ENCODE results near the gene ELOVL3. TPM values are rescaled to one million over a fixed set of nuclear protein-coding genes. Genes with fewer than 3 reads are reported as not detected.

Gene ELOVL3
- total and polyA plus RNA-seq, 9 of the 15 experiments (the other 6 are each of a cell fraction or from before 2014, with no cell fraction given) = 0.32 to 3.3 (median 0.87) TPM

DNA sequence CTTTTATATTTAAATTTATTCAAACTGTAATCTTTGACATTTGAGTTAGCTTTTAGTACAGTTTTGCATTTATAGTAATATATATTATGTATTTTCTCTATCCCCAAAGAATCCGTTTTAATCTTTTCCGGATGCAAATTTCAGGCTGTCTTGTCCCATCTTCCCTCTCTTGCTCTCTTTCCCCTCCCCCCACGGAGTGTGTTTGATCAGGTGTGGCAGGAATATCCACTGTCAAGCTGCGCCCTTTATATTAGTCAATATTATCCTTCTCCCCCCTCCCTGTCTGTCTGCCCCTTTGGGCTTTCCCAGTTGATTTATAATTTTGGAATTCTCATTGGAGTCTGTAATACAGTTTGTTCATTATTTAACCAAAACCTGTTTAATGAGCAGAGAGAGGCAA lies 38.3 kb downstream of the ELOVL3 start (continued):
- TF ChIP-seq, protein P1, sequence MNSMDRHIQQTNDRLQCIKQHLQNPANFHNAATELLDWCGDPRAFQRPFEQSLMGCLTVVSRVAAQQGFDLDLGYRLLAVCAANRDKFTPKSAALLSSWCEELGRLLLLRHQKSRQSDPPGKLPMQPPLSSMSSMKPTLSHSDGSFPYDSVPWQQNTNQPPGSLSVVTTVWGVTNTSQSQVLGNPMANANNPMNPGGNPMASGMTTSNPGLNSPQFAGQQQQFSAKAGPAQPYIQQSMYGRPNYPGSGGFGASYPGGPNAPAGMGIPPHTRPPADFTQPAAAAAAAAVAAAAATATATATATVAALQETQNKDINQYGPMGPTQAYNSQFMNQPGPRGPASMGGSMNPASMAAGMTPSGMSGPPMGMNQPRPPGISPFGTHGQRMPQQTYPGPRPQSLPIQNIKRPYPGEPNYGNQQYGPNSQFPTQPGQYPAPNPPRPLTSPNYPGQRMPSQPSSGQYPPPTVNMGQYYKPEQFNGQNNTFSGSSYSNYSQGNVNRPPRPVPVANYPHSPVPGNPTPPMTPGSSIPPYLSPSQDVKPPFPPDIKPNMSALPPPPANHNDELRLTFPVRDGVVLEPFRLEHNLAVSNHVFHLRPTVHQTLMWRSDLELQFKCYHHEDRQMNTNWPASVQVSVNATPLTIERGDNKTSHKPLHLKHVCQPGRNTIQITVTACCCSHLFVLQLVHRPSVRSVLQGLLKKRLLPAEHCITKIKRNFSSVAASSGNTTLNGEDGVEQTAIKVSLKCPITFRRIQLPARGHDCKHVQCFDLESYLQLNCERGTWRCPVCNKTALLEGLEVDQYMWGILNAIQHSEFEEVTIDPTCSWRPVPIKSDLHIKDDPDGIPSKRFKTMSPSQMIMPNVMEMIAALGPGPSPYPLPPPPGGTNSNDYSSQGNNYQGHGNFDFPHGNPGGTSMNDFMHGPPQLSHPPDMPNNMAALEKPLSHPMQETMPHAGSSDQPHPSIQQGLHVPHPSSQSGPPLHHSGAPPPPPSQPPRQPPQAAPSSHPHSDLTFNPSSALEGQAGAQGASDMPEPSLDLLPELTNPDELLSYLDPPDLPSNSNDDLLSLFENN (IDR thresholded peaks at IDR 0.05; ENCODE audit: low read depth in 2 of 2, low read length in 2 of 2) = no peak
- TF ChIP-seq, protein P2, sequence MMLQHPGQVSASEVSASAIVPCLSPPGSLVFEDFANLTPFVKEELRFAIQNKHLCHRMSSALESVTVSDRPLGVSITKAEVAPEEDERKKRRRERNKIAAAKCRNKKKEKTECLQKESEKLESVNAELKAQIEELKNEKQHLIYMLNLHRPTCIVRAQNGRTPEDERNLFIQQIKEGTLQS (IDR thresholded peaks at IDR 0.05) = no peak
- TF ChIP-seq, protein P2 (CRISPR knock-in tag; conservative IDR thresholded peaks at IDR 0.05) = no peak
- no peak for TF ChIP-seq ZFP1 (CRISPR knock-in tag; IDR thresholded peaks at IDR 0.05)

DNA sequence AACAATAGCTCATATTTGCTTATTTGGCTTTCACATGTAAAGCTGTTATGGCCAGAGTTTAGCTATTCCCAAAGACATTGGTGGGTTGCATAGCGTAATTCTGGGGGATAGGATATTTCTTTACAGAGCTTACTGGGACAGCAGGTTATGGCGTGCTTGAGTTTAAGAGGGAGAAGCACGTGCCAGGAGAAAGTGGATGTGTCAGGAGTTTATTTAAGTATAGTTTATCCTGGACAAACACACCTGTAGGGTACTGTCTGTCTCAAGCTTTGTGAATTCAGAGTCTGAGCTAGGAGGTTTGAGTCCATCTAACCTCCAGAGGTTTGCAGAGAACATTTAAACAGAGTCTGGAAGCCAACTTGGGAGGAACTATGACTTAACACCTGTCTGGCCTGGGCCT lies 40.6 kb downstream of the ELOVL3 start:
- H3K4me3 ChIP-seq = no peak overlapping the region
- peaks cover 3% of the 10 kb centered on the region for H3K9me1 ChIP-seq (ENCODE audit: control insufficient read depth, insufficient read depth, low read length)
- no peaks in the 10 kb centered on the region for H3K4me1 ChIP-seq (replicated peaks in 1 of 2; ENCODE audit: control insufficient read depth in 2 of 2, insufficient read depth in 2 of 2, low read length in 2 of 2)
- in situ Hi-C loops (cut with MboI) = no loop called here
- no peak for DNase-seq (ENCODE audit: extremely low read depth in 1 of 4, low spot score in 3 of 4)
- BruUV-seq (replicated peaks) = no TSS peak
- no peak for FAIRE-seq
- H3K79me2 ChIP-seq (ENCODE audit: control insufficient read depth, insufficient read depth, low read length) = peaks cover 21% of the 10 kb centered on the region; the same call in 2 of the 3 replicates
- H3K9me3 ChIP-seq (replicated peaks; ENCODE audit: control insufficient read depth, insufficient read depth, low read depth, low read length) = no peaks in the 10 kb centered on the region
- H3K27ac ChIP-seq (ENCODE audit: extremely low read depth, low read depth, low read length) = no peak overlapping the region
- peaks cover 41% of the 10 kb centered on the region for H3K36me3 ChIP-seq (ENCODE audit: control insufficient read depth, insufficient read depth, low read length)
- H4K20me1 ChIP-seq (replicated peaks; ENCODE audit: control insufficient read depth, insufficient read depth, low read length) = no peaks in the 10 kb centered on the region
- no peak overlapping the region for H2AFZ ChIP-seq (ENCODE audit: low read depth, low read length)
- H3K27me3 ChIP-seq (ENCODE audit: control insufficient read depth in 2 of 2, insufficient read depth in 2 of 2, low read length in 2 of 2) = no peaks in the 10 kb centered on the region
- H3K4me2 ChIP-seq (ENCODE audit: insufficient read depth, low read length) = no peak overlapping the region
- ChIA-PET POLR2A (interaction anchor here (0.8 to 1.1 kb wide), 2 partner anchors 10 to 17 kb away, joined by 3 read pairs; no protein-coding TSS in a partner anchor), CTCF (ENCODE audit: low intra/inter-chr PET ratio) (no interaction called here)
- 94% methylated on average over 3 of the region's 3 CpGs for WGBS (ENCODE audit: insufficient coverage, low coverage, missing lambda C conversion rate)
- no peak for ATAC-seq
- no peak overlapping the region for H3K9ac ChIP-seq (ENCODE audit: insufficient read depth in 1 of 2, low read depth in 2 of 2, low read length in 2 of 2)
- intact Hi-C loops (cut with micrococcal nuclease) = no loop called here
- TF ChIP-seq NONO (IDR thresholded peaks at IDR 0.05; ENCODE audit: low read depth in 2 of 2, low read length in 1 of 2) (no peak), ZNF75A (CRISPR knock-in tag; IDR thresholded peaks at IDR 0.05) (no peak), CHD1 (IDR thresholded peaks at IDR 0.05; ENCODE audit: low read length) (no peak), ZNF23 (CRISPR knock-in tag; IDR thresholded peaks at IDR 0.05) (no peak), MTA2 (IDR thresholded peaks at IDR 0.05; ENCODE audit: low read depth) (no peak), ZNF785 (CRISPR knock-in tag; IDR thresholded peaks at IDR 0.05) (no peak), ZNF121 (CRISPR knock-in tag; conservative IDR thresholded peaks at IDR 0.05) (no peak), GATA2 (CRISPR knock-in tag; IDR thresholded peaks at IDR 0.05) (no peak), ZC3H8 (IDR thresholded peaks at IDR 0.05) (no peak)
- TF ChIP-seq, protein P3, sequence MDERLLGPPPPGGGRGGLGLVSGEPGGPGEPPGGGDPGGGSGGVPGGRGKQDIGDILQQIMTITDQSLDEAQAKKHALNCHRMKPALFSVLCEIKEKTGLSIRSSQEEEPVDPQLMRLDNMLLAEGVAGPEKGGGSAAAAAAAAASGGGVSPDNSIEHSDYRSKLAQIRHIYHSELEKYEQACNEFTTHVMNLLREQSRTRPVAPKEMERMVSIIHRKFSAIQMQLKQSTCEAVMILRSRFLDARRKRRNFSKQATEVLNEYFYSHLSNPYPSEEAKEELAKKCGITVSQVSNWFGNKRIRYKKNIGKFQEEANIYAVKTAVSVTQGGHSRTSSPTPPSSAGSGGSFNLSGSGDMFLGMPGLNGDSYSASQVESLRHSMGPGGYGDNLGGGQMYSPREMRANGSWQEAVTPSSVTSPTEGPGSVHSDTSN (CRISPR knock-in tag; IDR thresholded peaks at IDR 0.05; ENCODE audit: low read depth) = no peak
- TF ChIP-seq, protein P3 (tag; conservative IDR thresholded peaks at IDR 0.05; ENCODE audit: low read depth) = no peak

Data from K562 (cell line).